Effector memory CD8-positive, alpha-beta T cell (primary cell): Measurements from ENCODE around the gene SSTR5.
"Not testable (repeated sequence)": the region's sequence is repeated elsewhere in the genome, so short reads cannot be mapped to it uniquely, and the experiment has no call there.

Experiments
- ATAC-seq: fragments of 150-1000 bp; cut with Tn5 transposase; replicated peaks from 2 replicates; pipeline ENCODE4 v1.10.0; 2021; ENCODE audit warnings: mild to moderate bottlenecking, moderate library complexity
- DNase-seq, 3 experiments: peaks; one replicate each; pipeline ENCODE4 v3.0.0; 2021
- H3K27ac Mint-ChIP-seq, 2 donors: one replicate each; pipeline ENCODE4 v1.8.0; 2022; ENCODE audit warnings: mild to moderate bottlenecking in 2 of 2, mixed read lengths in 2 of 2, moderate library complexity in 2 of 2
- H3K27me3 Mint-ChIP-seq, 2 donors: one replicate each; pipeline ENCODE4 v1.8.0; 2022; ENCODE audit warnings: mixed read lengths in 2 of 2
- H3K36me3 Mint-ChIP-seq: one replicate; pipeline ENCODE4 v1.8.0; 2022; ENCODE audit warnings: mild to moderate bottlenecking, moderate library complexity, mixed read lengths; ENCODE audit not compliant: insufficient read depth
- H3K4me1 Mint-ChIP-seq, 2 donors: one replicate each; pipeline ENCODE4 v1.8.0; 2022; ENCODE audit warnings: low read depth in 2 of 2, mixed read lengths in 2 of 2
- H3K4me3 Mint-ChIP-seq, 2 donors: one replicate each; pipeline ENCODE4 v1.8.0; 2022; ENCODE audit warnings: mild to moderate bottlenecking in 2 of 2, mixed read lengths in 2 of 2, moderate library complexity in 2 of 2
- H3K9me3 Mint-ChIP-seq, 2 donors: one replicate each; pipeline ENCODE4 v1.8.0; 2022; ENCODE audit warnings: mixed read lengths in 2 of 2

The SSTR5 gene

DNA sequence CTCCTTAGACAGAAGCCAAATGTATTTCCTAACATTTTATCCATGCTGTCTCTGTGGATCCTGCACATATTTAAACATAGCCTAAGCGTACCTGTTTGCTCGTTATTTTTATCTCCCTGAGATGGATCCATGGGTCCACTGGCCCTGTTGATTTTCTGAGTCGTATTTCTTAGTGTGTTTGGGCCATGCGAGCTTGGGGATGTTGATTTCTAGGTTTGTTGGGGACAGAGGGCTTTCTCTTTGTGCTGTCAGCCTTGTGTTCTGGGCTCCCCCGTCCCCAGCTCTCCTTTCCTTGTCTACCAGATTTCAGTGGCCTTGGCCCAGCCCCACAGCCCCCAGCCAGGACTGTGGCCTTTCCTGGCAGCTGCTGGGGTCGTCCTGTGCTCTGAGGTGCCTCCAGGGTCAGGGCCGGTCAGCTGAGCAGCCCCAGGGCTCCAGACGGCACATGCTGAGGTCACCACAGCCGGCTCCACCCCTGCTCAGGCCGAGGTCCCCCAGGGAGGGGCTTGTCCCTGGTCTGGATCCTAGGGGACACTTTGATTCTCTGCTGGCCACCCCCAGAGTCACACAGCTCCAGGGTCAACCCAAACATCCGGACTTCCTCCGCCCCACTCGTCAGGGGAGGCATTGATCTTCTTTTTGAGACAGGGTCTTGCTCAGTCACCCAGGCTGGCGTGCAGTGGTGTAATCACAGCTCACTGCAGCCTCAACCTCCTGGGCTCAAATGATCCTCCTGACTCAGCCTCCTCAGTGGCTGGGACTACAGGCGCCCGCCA lies 4.4 kb downstream of the SSTR5 start:
- H3K4me3 Mint-ChIP-seq: no peak overlapping the region
- no peaks in the 10 kb centered on the region for H3K4me1 Mint-ChIP-seq
- ATAC-seq (no peak), DNase-seq (no peak)
- no peaks in the 10 kb centered on the region for H3K9me3 Mint-ChIP-seq
- H3K27ac Mint-ChIP-seq: no peak overlapping the region
- H3K36me3 Mint-ChIP-seq: no peaks in the 10 kb centered on the region
- peaks cover 8 to 43% of the 10 kb centered on the region in 2 donors for H3K27me3 Mint-ChIP-seq

DNA sequence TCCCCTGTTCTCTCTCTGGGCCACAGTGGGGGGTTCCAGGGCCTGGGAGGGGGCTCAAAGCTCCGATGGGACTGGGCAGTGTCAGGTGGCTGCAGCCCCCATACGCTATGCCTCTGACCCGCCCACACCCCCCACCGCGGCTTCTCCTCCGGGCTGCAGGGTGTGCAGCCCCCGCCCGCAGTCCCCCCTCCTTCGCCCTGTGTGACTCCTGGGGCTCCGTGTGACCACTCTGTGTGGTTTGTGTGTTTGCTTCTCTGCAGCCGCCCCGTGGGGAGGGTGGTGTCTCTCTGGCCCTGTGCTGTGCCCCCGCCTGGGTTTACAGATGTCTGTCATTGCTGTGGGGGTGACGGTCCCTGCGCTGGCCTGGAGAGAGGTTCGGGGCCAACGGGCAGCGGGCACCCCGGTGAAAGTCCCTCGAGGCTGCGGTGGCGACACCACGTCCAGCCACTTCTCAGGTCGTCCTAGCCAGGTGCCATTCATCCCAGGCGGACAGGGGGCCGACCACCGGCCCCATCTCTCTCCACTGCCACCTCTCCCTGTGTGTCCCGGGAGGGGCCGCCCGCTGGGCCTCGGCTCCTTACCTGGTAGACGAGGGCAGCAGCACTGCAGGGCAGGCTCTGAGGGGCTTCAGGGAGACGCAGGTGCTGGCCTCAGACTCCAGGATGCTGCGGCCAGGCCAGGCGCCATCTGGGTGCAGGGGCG lies 5.5 kb downstream of the SSTR5 start:
- ATAC-seq: no peak
- peaks cover 14 to 46% of the 10 kb centered on the region in 2 donors for H3K27me3 Mint-ChIP-seq
- no peak overlapping the region for H3K27ac Mint-ChIP-seq
- H3K4me3 Mint-ChIP-seq: no peak overlapping the region
- H3K36me3 Mint-ChIP-seq: no peaks in the 10 kb centered on the region
- H3K4me1 Mint-ChIP-seq: no peaks in the 10 kb centered on the region
- H3K9me3 Mint-ChIP-seq: no peaks in the 10 kb centered on the region
- no peak for DNase-seq

- DNase-seq (no peak), ATAC-seq (no peak)
- no peaks in the 10 kb centered on the region for H3K9me3 Mint-ChIP-seq
- no peak overlapping the region for H3K27ac Mint-ChIP-seq
- H3K27me3 Mint-ChIP-seq: peaks cover 14 to 48% of the 10 kb centered on the region in 2 donors
- no peaks in the 10 kb centered on the region for H3K36me3 Mint-ChIP-seq
- H3K4me1 Mint-ChIP-seq: no peaks in the 10 kb centered on the region
- H3K4me3 Mint-ChIP-seq: no peak overlapping the region
Measured at GRCh38 chr16:1078579-1079021, 6.1 kb downstream of the SSTR5 start.

- peaks cover 20 to 55% of the 10 kb centered on the region in 2 donors for H3K27me3 Mint-ChIP-seq
- no peaks in the 10 kb centered on the region for H3K4me1 Mint-ChIP-seq
- no peaks in the 10 kb centered on the region for H3K9me3 Mint-ChIP-seq
- ATAC-seq: no peak
- DNase-seq: no peak
- no peaks in the 10 kb centered on the region for H3K36me3 Mint-ChIP-seq
- no peak overlapping the region for H3K27ac Mint-ChIP-seq
- H3K4me3 Mint-ChIP-seq: no peak overlapping the region
Measured at GRCh38 chr16:1079341-1079740, 6.8 kb downstream of the SSTR5 start.

DNA sequence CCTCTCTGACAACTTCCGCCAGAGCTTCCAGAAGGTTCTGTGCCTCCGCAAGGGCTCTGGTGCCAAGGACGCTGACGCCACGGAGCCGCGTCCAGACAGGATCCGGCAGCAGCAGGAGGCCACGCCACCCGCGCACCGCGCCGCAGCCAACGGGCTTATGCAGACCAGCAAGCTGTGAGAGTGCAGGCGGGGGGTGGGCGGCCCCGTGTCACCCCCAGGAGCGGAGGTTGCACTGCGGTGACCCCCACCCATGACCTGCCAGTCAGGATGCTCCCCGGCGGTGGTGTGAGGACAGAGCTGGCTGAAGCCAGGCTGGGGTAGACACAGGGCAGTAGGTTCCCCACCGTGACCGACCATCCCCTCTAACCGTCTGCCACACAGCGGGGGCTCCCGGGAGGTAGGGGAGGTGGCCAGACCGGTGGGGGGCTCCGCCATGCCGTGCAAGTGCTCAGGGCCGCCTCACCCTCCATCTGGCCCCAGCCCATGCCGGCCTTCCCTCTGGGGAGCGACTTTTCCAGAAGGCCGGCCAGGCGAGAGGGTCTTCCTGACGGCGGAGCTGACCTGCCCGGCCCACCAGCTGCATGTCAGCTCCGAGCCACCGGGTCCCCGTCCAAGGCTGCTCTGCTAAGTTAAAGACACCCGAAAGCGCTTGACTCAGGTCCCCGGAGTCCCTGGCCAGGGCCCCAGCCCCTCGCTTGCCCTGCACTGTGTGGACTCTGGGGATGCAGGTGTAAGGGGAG lies 7.4 kb downstream of the SSTR5 start:
- Mint-ChIP-seq H3K4me1 (no peaks in the 10 kb centered on the region), H3K9me3 (no peaks in the 10 kb centered on the region), H3K27ac (no peak overlapping the region), H3K4me3 (no peak overlapping the region), H3K27me3 (peaks cover 20 to 61% of the 10 kb centered on the region in 2 donors), H3K36me3 (no peaks in the 10 kb centered on the region)
- no peak for ATAC-seq
- DNase-seq: no peak

DNA sequence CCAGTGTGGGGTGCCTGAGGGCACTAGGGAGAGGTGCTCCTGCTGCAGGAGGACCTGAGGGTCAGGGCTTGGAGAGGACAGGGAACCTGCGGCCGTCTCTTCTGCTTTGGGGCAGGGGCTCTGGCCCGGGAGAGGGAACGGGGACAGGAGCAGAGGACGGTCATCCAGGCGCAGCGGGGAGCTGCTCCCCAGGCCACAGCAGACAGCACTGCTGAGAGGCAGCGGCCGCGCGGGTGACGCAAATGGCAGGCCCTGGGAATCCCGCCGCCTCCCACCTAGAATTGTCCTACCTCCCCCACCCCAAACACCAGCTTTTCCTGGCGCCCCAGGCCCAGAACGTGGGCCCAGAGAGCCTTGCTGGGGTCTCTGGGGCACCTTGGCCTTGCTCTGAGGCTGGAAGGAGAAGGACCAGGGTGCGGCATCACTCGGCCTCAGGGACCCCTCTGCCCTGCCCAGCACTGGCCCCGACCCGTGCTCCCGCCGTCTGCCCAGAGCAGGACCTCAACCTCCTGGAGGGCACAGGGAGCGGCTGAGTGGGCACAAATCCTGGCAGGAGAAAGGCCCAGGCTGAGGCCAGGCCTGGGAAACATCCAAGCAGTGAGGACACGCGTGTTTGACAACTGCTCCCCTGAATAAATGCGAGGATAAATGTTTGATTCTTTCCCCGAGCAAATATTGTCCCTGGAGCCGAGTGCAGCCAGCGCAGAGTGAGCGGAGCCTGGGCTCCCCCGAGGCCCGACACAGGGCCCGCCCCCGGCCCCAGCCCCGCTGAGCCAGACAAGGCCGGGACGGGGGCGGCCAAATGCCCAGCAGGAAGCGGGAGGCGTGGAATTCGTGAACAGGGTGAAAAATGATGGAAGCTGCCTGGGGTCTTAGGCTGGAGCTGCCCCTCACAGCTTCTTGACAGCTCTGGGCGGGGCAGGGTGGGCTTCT lies 8.5 kb downstream of the SSTR5 start:
- H3K27me3 Mint-ChIP-seq: peaks cover 28 to 68% of the 10 kb centered on the region in 2 donors
- ATAC-seq: no peak

DNA sequence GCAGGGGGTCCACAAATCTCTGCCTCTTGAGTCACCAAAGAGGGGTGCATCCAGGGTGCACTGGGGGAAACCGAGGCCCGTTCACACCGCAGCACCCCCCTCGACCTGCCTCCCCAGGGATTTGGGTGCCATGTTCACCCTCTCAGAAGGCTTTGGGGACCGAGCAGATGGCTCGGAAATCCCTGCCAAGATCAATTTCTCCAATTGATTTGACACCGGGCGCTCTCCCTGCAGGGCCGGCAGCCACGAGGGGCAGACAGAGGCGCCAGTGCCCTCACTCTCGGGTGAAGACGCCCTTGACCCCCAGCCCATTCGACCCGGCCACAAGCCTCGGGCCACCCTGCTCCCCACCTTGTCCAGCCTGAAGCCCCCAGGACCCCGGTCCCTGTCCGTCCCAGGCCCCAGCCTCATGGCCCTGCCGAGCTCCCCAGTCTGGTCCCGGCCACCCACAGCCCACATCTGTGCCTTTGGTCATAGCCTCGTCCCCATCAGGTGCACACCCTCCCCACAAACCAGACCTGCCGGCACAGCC lies 9.3 kb downstream of the SSTR5 start:
- no peaks in the 10 kb centered on the region for H3K4me1 Mint-ChIP-seq
- H3K9me3 Mint-ChIP-seq: peaks cover 0 to 6% of the 10 kb centered on the region in 2 donors
- H3K36me3 Mint-ChIP-seq: peaks cover 2% of the 10 kb centered on the region
- ATAC-seq (no peak), DNase-seq (no peak)
- H3K27ac Mint-ChIP-seq: no peak overlapping the region
- H3K27me3 Mint-ChIP-seq: peaks cover 23 to 61% of the 10 kb centered on the region in 2 donors
- no peak overlapping the region for H3K4me3 Mint-ChIP-seq

More for the DNA sequence above, 8.5 kb downstream of the SSTR5 start:
- DNase-seq: no peak
- Mint-ChIP-seq H3K36me3 (peaks cover 2% of the 10 kb centered on the region), H3K4me3 (no peak overlapping the region), H3K27ac (no peak overlapping the region), H3K9me3 (peaks cover 0 to 6% of the 10 kb centered on the region in 2 donors), H3K4me1 (no peaks in the 10 kb centered on the region)

DNA sequence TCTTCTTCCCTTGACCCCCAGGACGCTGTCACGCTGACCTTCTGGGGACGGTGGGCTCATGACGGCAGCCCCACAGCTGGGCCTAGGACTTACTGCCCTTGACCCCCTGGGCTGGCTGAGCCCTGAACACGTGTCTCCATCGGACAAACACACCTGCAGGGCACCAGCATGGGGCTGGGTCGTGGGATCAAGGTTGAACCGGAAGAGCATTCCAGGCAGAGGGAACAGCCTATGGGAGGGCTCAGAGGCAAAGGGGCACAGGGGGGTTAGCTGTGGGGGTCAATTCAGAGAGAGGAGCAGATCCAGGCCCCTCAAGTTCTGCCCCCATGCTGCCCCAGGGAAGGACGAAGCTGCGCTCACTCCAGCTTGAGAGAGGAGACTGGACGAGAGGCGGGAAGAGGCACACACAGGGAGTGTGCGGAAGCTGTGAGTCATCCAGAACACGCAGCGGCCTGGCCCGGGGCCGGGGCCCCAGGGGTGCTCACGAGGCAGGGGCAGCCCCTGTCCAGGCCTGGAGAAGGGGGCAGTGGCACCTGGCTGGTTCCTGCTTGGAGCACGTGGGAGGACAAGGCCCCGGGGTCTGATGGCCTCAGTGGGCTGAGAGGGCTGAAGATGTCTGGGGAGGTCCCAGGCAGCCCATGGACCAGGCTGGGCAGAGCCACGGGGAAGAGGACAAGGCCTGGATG lies 9.9 kb downstream of the SSTR5 start:
- Mint-ChIP-seq H3K4me1 (no peaks in the 10 kb centered on the region), H3K4me3 (no peak overlapping the region), H3K27ac (no peak overlapping the region), H3K27me3 (peaks cover 22 to 61% of the 10 kb centered on the region in 2 donors), H3K36me3 (peaks cover 2% of the 10 kb centered on the region), H3K9me3 (peaks cover 0 to 6% of the 10 kb centered on the region in 2 donors)
- ATAC-seq (no peak), DNase-seq (no peak)

DNA sequence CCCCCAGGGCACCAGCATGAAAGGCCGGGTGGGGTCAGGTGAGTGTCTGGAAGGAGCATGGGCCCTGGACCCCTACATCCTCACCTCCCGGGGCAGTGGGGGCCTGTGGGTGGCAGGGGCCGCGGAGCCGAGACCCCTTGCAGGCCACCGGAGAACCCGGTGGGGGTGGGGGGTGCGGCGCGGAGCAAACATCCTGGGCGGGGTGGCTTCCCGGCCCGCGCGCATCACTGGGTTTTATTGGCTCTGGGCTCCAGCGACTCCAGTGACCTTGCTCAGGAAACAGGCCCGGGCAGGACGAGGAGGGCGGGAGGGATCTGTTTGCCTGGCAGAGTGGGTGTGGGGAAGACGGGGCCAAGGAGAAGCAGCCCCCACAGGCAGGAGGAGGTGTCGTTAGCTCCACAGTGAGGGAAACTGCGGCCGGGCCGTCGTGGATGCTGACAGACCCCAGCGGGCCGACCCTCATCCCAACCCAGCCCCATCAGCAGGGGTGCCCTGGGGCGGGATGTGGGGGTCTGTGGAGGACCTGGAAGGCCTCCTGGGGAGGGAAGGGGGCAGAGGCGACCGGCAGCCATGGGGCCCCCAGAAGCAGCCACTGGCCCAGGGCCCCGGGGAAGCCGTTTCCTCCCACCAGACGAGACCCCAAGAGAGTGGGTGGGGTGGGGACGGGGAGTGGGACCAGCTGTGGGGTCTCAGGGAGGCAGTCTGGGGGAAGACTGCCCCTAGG lies 10.6 kb downstream of the SSTR5 start:
- peaks cover 0 to 6% of the 10 kb centered on the region in 2 donors for H3K9me3 Mint-ChIP-seq
- H3K27me3 Mint-ChIP-seq: peaks cover 22 to 61% of the 10 kb centered on the region in 2 donors
- H3K4me1 Mint-ChIP-seq: no peaks in the 10 kb centered on the region
- no peak for ATAC-seq
- H3K4me3 Mint-ChIP-seq: no peak overlapping the region
- peaks cover 2% of the 10 kb centered on the region for H3K36me3 Mint-ChIP-seq
- no peak overlapping the region for H3K27ac Mint-ChIP-seq
- no peak for DNase-seq

DNA sequence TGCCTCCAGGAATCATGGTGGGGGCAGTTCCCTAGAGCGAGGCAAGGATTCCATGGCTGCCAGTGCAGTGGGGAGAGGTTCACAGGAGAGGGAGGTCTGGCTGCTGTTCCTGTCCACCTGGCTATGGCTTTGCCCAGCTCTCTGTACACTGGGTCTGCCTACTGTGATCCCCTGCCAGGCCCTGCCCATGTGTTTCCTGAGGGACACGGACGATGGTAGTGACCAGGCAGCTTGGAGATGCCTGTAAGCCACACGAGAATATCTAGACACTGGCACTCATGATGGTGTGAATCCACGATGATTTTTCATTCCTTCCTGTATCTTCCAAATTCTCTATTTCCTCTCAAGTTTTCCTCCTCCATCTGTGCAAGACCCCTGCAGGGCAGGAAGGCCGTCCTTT lies 12.4 kb downstream of the SSTR5 start:
- Mint-ChIP-seq H3K36me3 (peaks cover 2% of the 10 kb centered on the region), H3K27ac (no peak overlapping the region), H3K27me3 (peaks cover 22 to 58% of the 10 kb centered on the region in 2 donors), H3K4me1 (no peaks in the 10 kb centered on the region), H3K4me3 (no peak overlapping the region), H3K9me3 (peaks cover 0 to 6% of the 10 kb centered on the region in 2 donors)
- ATAC-seq: no peak
- no peak for DNase-seq

- not testable (repeated sequence) for H3K9me3 Mint-ChIP-seq, H3K27ac Mint-ChIP-seq, H3K4me1 Mint-ChIP-seq, H3K4me3 Mint-ChIP-seq, DNase-seq, H3K36me3 Mint-ChIP-seq, ATAC-seq
- H3K27me3 Mint-ChIP-seq: peaks cover 22 to 49% of the 10 kb centered on the region in 2 donors
Measured at GRCh38 chr16:1086443-1086842, 13.9 kb downstream of the SSTR5 start.
